ENCODE measurements around the gene FILIP1.

Gene FILIP1

GRCh38 chr6:75504465-75505222, 11.0 kb upstream of the FILIP1 start:
- ATAC-seq: no peak
- Mint-ChIP-seq H3K27ac (no peak overlapping the region), H3K4me1 (peaks cover 8% of the 10 kb centered on the region), H3K36me3 (no peaks in the 10 kb centered on the region), H3K4me3 (no peak overlapping the region), H3K27me3 (no peaks in the 10 kb centered on the region), H3K9me3 (no peaks in the 10 kb centered on the region)

- peaks cover 8% of the 10 kb centered on the region for H3K4me1 Mint-ChIP-seq
- no peaks in the 10 kb centered on the region for H3K27me3 Mint-ChIP-seq
- no peaks in the 10 kb centered on the region for H3K9me3 Mint-ChIP-seq
- no peaks in the 10 kb centered on the region for H3K36me3 Mint-ChIP-seq
- H3K27ac Mint-ChIP-seq: no peak overlapping the region
- no peak for ATAC-seq
- H3K4me3 Mint-ChIP-seq: no peak overlapping the region
Observed at GRCh38 chr6:75503291-75503690, 9.7 kb upstream of the FILIP1 start.

GRCh38 chr6:75502884-75503283, 9.3 kb upstream of the FILIP1 start:
- Mint-ChIP-seq H3K4me1 (peaks cover 8% of the 10 kb centered on the region), H3K4me3 (no peak overlapping the region), H3K36me3 (no peaks in the 10 kb centered on the region), H3K27ac (no peak overlapping the region), H3K27me3 (no peaks in the 10 kb centered on the region), H3K9me3 (no peaks in the 10 kb centered on the region)
- no peak for ATAC-seq

GRCh38 chr6:75501756-75502155, 8.2 kb upstream of the FILIP1 start:
- Mint-ChIP-seq H3K9me3 (no peaks in the 10 kb centered on the region), H3K36me3 (no peaks in the 10 kb centered on the region), H3K4me1 (peaks cover 8% of the 10 kb centered on the region), H3K27me3 (no peaks in the 10 kb centered on the region), H3K4me3 (no peak overlapping the region), H3K27ac (no peak overlapping the region)
- ATAC-seq: no peak

GRCh38 chr6:75499640-75500039, 6.0 kb upstream of the FILIP1 start:
- Mint-ChIP-seq H3K4me3 (no peak overlapping the region), H3K9me3 (no peaks in the 10 kb centered on the region), H3K27me3 (peaks cover 21% of the 10 kb centered on the region), H3K4me1 (peaks cover 14% of the 10 kb centered on the region), H3K27ac (no peak overlapping the region), H3K36me3 (no peaks in the 10 kb centered on the region)
- ATAC-seq: no peak

GRCh38 chr6:75498862-75499261, 5.3 kb upstream of the FILIP1 start:
- Mint-ChIP-seq H3K27me3 (peaks cover 29% of the 10 kb centered on the region), H3K4me3 (no peak overlapping the region), H3K27ac (no peak overlapping the region), H3K4me1 (peaks cover 14% of the 10 kb centered on the region), H3K9me3 (no peaks in the 10 kb centered on the region), H3K36me3 (no peaks in the 10 kb centered on the region)
- ATAC-seq: no peak

- H3K4me1 Mint-ChIP-seq: peaks cover 14% of the 10 kb centered on the region
- no peak overlapping the region for H3K4me3 Mint-ChIP-seq
- no peak overlapping the region for H3K27ac Mint-ChIP-seq
- no peak for ATAC-seq
- no peaks in the 10 kb centered on the region for H3K36me3 Mint-ChIP-seq
- peaks cover 37% of the 10 kb centered on the region for H3K27me3 Mint-ChIP-seq
- no peaks in the 10 kb centered on the region for H3K9me3 Mint-ChIP-seq
Observed at GRCh38 chr6:75497994-75498393, 4.4 kb upstream of the FILIP1 start.

- peaks cover 14% of the 10 kb centered on the region for H3K4me1 Mint-ChIP-seq
- no peak for ATAC-seq
- no peaks in the 10 kb centered on the region for H3K9me3 Mint-ChIP-seq
- H3K27ac Mint-ChIP-seq: no peak overlapping the region
- no peak overlapping the region for H3K4me3 Mint-ChIP-seq
- H3K36me3 Mint-ChIP-seq: no peaks in the 10 kb centered on the region
- peaks cover 56% of the 10 kb centered on the region for H3K27me3 Mint-ChIP-seq
Observed at GRCh38 chr6:75495011-75495410, 1.4 kb upstream of the FILIP1 start.

GRCh38 chr6:75494290-75494689, 690 bp upstream of the FILIP1 start:
- Mint-ChIP-seq H3K27me3 (peaks cover 56% of the 10 kb centered on the region), H3K36me3 (no peaks in the 10 kb centered on the region), H3K27ac (no peak overlapping the region), H3K4me3 (no peak overlapping the region), H3K4me1 (peaks cover 14% of the 10 kb centered on the region), H3K9me3 (no peaks in the 10 kb centered on the region)
- no peak for ATAC-seq

- Mint-ChIP-seq H3K27me3 (peaks cover 67% of the 10 kb centered on the region), H3K4me3 (no peak overlapping the region), H3K4me1 (peaks cover 14% of the 10 kb centered on the region), H3K36me3 (no peaks in the 10 kb centered on the region), H3K9me3 (no peaks in the 10 kb centered on the region), H3K27ac (no peak overlapping the region)
- no peak for ATAC-seq
Observed at GRCh38 chr6:75492386-75493153, 1.0 kb downstream of the FILIP1 start.

- Mint-ChIP-seq H3K4me1 (peaks cover 12% of the 10 kb centered on the region), H3K36me3 (no peaks in the 10 kb centered on the region), H3K27me3 (peaks cover 63% of the 10 kb centered on the region), H3K9me3 (no peaks in the 10 kb centered on the region), H3K4me3 (no peak overlapping the region), H3K27ac (no peak overlapping the region)
- no peak for ATAC-seq
Observed at GRCh38 chr6:75491291-75491690, 2.3 kb downstream of the FILIP1 start.

GRCh38 chr6:75490706-75491105, 2.9 kb downstream of the FILIP1 start:
- peaks cover 57% of the 10 kb centered on the region for H3K27me3 Mint-ChIP-seq

GRCh38 chr6:75489025-75489424, 4.6 kb downstream of the FILIP1 start:
- Mint-ChIP-seq H3K27ac (no peak overlapping the region), H3K27me3 (peaks cover 40% of the 10 kb centered on the region), H3K36me3 (no peaks in the 10 kb centered on the region), H3K9me3 (no peaks in the 10 kb centered on the region), H3K4me1 (no peaks in the 10 kb centered on the region), H3K4me3 (no peak overlapping the region)
- no peak for ATAC-seq

More at GRCh38 chr6:75490706-75491105, 2.9 kb downstream of the FILIP1 start:
- H3K9me3 Mint-ChIP-seq: no peaks in the 10 kb centered on the region
- no peak for ATAC-seq
- no peak overlapping the region for H3K4me3 Mint-ChIP-seq
- no peaks in the 10 kb centered on the region for H3K36me3 Mint-ChIP-seq
- peaks cover 6% of the 10 kb centered on the region for H3K4me1 Mint-ChIP-seq
- H3K27ac Mint-ChIP-seq: no peak overlapping the region

GRCh38 chr6:75488033-75488432, 5.6 kb downstream of the FILIP1 start:
- ATAC-seq: no peak
- Mint-ChIP-seq H3K4me1 (no peaks in the 10 kb centered on the region), H3K36me3 (no peaks in the 10 kb centered on the region), H3K27ac (no peak overlapping the region), H3K4me3 (no peak overlapping the region), H3K27me3 (peaks cover 31% of the 10 kb centered on the region), H3K9me3 (no peaks in the 10 kb centered on the region)

- Mint-ChIP-seq H3K4me1 (no peaks in the 10 kb centered on the region), H3K27me3 (peaks cover 23% of the 10 kb centered on the region), H3K27ac (no peak overlapping the region), H3K4me3 (no peak overlapping the region), H3K9me3 (no peaks in the 10 kb centered on the region), H3K36me3 (no peaks in the 10 kb centered on the region)
- no peak for ATAC-seq
Observed at GRCh38 chr6:75486850-75487518, 6.6 kb downstream of the FILIP1 start.
